ENCODE results near the gene SLFN14.
"Not testable (repeated sequence)": the region's sequence is repeated elsewhere in the genome, so short reads cannot be mapped to it uniquely, and the experiment has no call there.

SLFN14 gene

DNA sequence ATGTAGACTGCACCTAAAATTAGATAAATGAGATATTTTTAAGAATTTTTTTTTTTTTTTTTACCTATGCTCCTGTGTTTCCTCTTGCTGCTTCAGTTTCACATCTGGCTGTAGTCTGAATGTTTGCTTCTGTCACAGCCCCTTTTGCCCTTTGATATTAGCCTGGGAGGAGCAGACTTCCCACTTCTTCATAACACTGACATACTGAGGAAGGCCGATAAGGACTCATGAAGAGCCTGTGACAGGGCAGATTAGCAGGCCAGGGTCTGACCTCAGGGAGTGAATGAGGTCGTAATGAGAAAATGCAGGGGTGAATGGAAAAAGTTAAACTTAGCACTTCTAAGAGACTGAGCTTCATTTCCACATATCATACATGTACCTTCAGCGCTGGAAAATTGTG, at the start of gene SLFN14:
Gene SLFN14, minus strand, starts transcription at position 117 of the 400 bp plus-strand sequence. CDS start 2,757 bp downstream, outside the sequence.
- DNase-seq (ENCODE audit: extremely low read depth in 1 of 2, low read depth in 1 of 2), result no peak

DNA sequence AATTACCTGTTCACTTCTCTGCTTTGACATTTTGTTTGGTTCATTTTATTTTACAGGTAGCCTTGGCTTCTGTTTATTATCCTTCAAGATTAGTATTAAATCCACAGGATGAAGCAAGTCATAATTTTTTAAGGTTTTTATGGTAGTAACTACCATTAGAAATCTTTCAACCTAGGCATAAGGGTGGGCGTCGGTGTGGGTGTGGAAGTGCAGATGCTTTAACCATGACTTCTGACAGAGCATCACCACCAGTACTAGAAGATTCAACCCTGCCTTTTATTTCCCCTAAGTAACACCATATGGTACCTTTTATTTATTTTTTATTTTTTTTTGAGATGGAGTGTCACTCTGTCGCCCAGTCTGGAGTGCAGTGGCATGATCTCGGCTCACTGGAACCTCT, 49.2 kb upstream of the SLFN14 start:
- DNase-seq (ENCODE audit: extremely low read depth in 1 of 2, low read depth in 1 of 2), result no peak

DNA sequence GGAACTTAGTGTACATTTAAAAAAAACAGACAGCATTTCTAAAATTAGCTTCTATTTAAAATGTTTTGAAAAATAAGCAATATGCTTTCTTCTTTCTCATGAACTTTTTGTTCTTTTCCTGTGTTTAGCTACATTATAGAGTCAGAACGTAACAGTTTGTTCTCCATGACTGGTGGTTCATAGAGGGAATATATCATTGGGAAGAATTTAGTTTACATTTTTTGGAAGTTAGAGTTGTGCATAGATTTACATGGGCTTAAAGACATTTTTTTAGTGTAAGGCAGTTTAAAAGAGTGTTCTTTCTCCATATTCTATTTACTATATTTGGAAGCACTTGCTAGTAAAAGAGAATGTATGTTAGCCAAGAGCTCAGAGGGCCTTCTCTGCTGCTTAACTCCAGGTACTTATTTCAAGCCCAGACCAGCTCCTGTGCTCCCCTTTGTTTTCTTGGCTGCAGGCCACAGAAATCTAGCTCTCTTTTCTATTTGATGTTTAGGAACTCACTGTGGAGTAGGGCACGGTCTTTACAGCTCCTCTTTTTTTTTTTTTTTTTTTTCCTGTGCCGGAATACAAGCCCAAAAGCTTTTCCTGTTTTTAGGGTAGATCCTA, 46.7 kb upstream of the SLFN14 start:
- DNase-seq (ENCODE audit: extremely low read depth in 1 of 2, low read depth in 1 of 2), result no peak

DNA sequence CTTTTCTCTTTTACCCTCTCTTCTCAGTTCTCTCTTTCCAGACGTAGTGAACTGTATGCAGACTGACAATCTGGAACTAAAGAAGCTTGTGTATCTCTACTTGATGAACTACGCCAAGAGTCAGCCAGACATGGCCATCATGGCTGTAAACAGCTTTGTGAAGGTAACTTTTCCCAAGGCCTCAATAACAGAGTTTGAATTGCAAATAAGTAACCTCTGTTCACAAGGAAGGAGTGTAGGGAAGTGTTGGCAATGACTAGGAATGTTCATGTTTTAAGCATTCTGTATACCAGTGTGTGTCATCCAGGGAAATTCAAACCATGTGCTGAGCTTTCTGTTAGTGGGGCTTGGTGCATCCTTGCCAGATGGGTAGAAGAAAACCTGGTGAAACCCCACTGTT, 45.1 kb upstream of the SLFN14 start:
- DNase-seq (ENCODE audit: extremely low read depth in 1 of 2, low read depth in 1 of 2), result no peak

DNA sequence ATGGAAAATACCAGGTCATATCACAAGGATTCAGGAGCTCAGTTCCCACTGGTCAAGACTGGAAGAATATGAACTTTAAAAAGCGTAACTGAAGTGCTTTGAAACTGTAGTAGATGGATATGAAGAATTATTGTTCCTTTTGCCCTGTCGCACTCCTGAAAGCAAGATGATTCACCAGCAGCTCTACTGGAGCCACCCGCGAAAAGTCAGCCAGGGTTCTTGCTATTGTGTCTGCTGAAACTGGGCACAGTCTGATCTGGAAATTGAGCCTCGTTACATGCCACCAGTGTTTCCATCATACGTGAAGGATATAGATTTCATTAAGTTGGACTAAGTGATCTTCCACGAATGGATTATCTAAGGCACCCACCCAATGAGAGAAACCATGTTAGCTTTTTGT, 43.1 kb upstream of the SLFN14 start:
- no peak for DNase-seq (ENCODE audit: extremely low read depth in 1 of 2, low read depth in 1 of 2)

DNA sequence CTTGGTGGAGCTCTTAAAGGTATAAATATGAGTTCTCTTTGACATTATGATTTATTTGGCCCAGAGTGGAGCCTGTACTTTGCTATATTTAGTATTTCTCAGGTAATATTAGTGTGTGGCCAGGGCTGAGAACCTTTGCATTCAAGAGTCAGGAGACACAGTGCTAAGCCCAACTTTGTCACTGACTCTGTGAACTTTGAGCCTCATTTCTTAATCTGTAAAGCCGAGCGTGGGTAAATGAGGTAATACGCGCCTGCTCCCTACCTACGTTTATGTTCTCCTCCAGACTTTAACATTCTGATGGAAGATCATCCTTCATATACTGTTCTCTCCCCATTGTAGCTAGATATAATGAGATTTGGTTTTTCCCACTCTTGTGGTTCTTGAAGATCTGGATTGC, 37.0 kb upstream of the SLFN14 start:
- DNase-seq (ENCODE audit: extremely low read depth in 1 of 2, low read depth in 1 of 2), result no peak

DNA sequence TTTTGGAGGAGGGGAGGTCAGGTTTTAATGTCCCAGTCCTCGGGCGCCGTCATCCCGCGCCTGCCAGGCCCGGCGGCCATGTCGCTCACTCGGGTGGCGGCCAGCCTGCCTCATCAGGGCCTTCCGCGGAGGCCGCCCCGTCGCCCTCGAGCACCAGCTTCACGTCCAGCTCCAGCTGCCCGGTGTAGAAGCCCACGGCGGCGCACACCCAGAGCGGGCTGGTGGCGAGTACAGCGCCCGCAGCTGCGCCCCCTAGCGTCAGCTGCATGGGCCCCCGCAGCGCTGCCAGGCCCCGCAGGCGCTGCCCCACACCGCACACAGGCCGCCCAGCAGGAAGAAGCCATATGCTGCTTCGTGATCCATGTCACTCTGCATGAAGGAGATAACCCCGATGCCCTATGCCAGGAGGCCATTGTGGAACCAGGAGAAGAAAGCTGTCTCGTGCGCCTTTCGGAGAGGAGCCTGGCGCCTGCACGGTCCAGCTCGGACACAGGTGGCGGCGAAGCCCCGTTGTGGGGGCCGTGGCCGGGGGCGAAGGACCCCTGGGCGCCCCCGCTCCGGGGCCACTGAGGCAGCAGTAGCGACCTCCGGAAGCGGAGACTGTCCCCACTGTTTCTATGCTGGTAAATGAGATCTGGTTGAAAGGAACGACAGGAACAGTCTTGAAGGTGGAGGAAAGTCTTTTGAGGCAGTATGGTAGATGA, 36.1 kb upstream of the SLFN14 start:
- no peak for DNase-seq (ENCODE audit: extremely low read depth in 1 of 2, low read depth in 1 of 2)

DNA sequence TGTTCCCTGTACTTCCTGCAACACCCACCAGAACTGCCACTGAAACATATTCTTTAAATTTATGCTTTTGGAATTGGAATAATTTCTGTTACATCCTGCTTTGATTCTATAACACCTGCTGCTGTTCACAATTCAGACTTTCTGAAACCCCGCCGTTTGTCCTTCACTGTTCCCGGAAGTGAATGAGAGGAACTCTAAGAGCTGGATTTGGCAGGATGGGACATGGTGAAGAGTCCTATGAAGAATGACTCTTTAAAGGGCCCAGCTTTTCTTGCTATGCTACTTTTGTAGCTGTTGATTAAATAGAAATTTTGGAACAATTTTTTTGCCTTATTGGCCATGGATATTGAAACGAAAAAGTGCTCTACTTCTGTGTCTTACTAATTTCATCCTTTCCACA, 35.5 kb upstream of the SLFN14 start:
- no peak for DNase-seq (ENCODE audit: extremely low read depth in 1 of 2, low read depth in 1 of 2)

DNA sequence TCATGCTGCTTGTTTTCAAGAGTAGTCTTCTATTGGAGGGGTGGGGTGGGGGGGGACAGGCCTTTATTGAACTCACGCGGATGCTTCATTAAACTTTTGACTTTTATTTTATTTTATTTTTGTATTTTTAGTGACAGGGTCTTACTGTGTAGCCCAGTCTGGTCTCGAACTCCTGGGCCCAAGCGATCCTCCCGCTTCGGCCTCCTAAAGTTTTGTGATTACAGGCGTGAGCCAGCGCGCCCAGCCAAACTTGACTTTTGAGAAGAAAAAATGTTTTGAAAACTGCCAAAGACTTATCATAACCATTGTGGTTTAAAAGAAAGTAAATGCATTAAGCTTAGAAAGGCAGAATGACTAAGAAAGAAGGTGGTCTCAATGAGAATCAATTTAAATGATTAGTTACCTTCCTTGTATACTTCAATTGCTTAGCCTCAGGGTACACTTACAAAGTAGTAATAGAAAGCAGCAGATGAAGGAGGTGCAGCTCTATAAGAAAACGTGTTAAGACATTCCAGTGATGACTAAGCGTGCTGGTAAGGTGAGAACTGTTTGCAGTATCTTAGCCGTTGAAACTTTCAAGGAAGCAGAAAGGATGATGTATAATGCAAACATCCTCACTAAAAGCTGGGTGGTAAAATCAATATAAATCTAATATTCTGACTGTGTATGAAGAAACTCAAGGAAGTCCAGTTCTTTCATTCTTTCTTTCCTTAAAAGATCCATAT, 27.7 kb upstream of the SLFN14 start:
- DNase-seq (ENCODE audit: extremely low read depth in 1 of 2, low read depth in 1 of 2), result no peak

DNA sequence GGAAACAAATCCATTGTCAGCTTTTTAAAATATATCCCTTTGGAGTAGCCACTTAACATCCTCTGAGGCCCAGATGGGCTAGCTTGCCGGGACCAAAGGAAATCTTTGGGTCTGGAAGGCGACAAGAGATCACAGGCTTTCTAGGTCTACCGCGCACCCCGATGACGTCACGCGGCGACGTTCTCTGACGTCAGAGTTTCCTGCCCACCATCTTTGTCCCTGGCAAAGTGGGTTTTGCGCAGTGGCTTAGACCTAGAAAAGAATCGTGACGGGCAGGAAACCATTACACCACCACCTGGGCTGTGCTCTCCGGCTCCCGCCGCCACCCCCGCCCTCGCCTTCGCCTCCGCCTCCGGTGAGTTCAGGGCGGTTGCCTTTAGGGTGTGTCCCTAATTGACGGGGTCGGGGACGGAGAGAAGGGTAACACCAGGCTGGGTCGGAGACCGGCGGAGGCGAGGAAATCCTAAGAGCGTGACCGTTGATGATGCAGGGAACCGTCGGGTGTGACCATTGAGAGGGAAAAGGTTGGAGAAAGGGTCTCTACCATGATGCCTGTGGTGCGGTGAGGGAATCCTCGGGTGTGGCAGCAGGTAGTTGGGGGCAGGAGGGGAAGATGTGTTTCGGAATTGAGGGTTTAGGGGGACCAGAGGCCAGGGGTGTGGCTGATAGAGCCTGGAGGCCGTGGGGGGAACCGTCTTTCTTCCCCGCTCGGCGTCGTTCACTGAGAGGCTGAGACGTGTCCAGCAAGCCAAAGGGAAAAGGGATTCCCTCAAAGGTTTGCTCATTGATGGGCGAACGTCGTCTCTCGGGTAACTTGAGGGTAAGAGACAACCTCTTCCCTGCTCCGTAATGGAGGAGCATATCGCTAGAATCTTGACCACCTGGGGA, 26.7 kb upstream of the SLFN14 start, which contains the start of gene AP2B1:
Gene AP2B1, plus strand, starts transcription at position 249 of the 888 bp plus-strand sequence. CDS start 6,709 bp downstream, outside the sequence.
- peak; percentile 90 to 93 for DNase-seq (ENCODE audit: extremely low read depth in 1 of 2, low read depth in 1 of 2)

DNA sequence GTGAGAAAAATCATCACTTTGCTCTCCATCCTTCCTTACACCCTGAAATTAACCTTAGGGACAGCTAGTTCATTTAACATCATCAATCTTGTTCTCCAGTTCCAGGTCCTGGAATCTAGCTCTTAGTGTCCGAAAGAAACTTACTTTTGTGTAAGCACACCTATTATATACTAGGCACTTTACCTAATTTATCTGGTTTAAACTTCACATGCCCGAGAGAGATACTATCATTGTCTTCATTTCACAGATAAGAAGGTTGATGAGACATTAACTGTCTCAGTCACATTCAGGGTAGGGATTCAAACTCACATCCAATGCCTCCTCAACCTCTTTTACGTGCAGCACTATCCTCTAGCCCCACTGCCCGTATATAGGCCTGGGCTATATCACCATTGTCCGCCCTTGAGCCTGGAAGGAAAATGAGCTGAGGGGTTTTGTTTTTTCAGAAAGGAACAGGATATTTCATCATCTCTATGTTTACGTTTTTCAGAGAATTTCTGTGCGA, 26.0 kb upstream of the SLFN14 start:
- DNase-seq (ENCODE audit: extremely low read depth in 1 of 2, low read depth in 1 of 2), result no peak

DNA sequence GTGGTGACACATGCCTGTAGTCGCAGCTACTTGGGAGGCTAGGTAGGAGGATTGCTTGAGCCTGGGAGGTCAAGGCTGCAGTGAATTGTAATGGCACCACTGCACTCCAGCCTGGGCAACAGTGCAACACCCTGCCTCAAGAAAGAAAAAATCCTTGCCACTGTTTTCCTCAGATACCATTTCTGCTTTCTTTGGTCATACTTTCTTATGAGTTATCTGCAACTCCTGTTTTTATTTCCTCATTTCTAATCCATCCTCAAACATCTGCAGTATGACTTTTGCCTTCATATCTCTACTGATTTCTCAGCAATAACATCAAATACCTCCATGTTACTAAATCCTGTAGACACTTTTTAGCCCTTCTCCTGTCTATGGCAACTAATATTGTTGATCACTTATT, 23.4 kb upstream of the SLFN14 start:
- no peak for DNase-seq (ENCODE audit: extremely low read depth in 1 of 2, low read depth in 1 of 2)

DNA sequence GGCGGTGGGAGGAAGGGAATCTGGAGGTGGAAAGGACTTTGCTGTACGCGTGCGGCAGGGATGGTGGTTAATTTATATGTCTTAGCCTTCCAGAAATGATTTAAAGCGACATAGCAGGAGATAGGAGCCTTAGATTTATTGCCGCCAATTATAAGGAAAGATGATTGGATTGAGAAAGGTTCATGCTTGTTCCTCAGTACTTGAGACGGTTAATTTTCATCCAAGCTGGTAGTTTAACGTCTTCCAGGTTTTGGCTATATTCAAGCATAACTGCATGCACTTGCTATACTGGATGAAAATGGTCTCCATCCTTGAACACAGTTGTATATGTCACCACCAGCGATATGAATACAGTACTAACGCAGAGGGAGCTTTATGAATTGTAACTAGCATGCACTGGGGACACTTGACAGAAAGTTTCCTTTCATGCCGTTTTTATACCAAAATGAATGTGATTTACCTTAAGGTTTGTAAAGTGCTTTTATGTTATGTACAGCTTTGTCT, 18.4 kb upstream of the SLFN14 start:
- DNase-seq (ENCODE audit: extremely low read depth in 1 of 2, low read depth in 1 of 2), result no peak

DNA sequence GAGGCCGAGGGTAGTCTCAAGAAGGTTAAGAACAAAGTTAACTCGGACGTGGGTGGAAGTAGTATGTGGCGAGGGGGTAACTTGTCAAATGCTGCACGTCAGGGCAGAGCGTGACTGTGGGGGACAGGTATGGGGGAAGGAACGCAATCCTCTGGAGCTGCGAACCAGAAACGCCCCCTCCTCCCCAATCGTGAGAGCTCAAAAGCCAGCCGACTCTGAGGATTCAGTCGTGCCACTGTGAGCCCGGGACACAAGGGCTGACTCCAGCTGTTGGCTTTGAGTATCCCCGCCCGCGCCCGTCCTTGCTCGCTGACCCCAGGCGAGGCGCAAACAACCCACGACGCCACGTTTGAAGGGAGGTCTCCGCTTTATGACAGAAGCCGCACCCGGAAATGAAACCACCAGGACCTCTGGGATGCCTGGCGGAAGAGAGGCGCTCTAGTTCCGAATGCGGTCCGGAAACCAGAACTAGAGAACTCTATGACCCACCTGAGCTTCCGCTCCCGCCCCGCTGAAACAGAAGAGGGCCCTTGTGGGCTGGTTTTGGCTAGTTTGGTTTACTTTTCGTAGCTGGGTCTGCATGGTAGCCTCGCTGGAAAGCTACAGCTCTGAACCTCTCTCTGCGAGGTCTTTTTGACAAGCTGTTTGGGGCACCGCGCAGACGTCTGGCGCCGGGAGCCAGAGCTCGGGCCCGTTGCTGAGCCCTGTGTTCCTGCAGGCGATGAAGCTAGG, 17.7 kb upstream of the SLFN14 start, which contains the start of gene PEX12:
Gene PEX12, minus strand, starts transcription at position 375 of the 732 bp plus-strand sequence. CDS start 550 bp downstream, outside the sequence.
- peak; percentile 71 to 87 for DNase-seq (ENCODE audit: extremely low read depth in 1 of 2, low read depth in 1 of 2)

DNA sequence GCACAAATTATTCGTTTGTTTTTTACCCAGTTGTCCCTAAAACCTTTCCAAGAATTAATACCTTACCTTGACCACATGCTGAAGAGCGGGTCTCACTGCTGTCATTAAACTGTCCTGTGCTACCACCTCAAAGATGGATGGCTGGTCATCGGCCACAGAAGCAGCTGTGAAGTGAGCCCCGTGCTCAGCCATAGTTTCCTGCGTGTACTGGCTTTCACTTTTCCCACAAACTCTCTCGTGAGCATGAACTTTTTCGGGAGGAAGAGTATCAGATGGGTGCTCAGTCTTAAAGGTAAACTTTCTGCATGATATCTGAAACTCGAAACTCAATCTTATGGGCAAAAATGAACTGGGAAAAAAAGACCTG, 17.2 kb upstream of the SLFN14 start:
- no peak for DNase-seq (ENCODE audit: extremely low read depth in 1 of 2, low read depth in 1 of 2)

DNA sequence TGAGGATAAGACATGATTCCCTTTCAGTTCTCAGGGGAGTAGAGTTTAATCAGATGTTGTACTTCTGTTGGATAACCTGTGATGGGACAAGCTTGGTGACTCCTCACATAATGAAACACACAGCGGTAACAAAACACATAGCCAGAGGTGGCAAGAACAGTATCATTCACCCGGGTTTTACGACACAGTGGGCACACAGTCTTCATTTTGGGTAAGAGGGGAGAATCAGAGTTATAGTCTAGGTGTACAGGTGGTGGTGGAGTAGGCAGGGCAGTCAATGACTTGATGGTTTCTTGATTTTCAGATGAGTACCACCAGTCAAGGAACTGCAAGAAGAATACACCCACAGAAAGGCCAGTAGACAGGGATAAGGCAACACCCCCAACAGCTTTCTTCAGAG, 15.1 kb upstream of the SLFN14 start:
- DNase-seq (ENCODE audit: extremely low read depth in 1 of 2, low read depth in 1 of 2), result no peak

DNA sequence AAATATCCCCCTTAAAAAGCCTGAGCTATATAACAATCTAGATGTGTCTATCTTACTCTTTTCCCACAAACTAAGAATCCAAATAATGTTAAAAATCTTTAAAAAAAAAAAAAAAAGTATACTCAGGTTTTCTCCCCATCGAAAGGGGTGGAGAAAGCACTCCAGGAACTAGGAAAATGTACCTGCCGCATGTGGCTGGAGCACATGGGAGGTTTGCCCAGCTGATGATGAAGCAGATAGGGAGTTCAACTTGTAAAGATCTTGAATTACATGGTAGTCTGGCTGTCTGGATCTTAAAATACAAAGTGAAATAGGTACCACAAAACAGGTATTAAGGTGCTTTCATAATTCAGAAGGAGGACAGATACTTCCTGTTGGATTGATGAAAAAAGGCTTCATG, 8.8 kb upstream of the SLFN14 start:
- DNase-seq (ENCODE audit: extremely low read depth in 1 of 2, low read depth in 1 of 2), result no peak

DNA sequence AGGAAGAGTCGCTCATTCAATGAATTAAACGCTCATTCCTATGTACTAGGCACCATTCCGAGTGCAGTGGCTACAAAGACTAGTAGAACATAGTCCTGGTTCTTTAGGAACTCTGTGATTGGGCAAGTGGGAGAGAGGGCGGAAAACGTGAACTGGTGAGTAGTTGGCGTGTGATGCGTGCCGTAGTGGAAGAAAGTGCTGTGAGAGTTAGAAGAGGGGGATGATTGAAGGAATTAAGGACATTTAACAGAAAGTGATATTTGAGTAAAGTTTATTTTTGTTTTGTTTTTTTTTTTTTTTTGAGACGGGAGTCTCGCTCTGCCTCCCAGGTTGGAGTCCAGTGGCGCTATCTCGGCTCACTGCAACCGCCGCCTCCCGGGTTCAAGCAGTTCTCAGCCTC, 7.9 kb upstream of the SLFN14 start:
- DNase-seq (ENCODE audit: extremely low read depth in 1 of 2, low read depth in 1 of 2), result no peak

DNA sequence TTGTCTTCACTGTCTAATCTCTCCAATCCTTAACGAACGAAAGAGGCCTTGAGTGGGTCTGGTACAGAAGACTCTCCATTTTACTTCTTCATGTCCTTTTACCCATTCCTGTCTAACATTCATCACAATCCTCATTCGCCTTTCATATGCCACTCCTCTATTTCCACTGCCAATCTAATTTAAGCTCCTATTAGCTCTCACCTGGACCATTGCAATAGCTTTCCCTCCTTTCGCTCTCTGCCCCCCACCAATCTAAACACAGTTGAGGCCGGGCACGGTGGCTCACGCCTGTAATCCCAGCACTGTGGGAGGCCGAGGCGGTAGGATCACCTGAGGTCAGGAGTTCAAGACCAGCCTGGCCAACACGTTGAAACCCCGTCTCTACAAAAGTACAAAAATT, 6.3 kb upstream of the SLFN14 start:
- DNase-seq (ENCODE audit: extremely low read depth in 1 of 2, low read depth in 1 of 2), result no peak

DNA sequence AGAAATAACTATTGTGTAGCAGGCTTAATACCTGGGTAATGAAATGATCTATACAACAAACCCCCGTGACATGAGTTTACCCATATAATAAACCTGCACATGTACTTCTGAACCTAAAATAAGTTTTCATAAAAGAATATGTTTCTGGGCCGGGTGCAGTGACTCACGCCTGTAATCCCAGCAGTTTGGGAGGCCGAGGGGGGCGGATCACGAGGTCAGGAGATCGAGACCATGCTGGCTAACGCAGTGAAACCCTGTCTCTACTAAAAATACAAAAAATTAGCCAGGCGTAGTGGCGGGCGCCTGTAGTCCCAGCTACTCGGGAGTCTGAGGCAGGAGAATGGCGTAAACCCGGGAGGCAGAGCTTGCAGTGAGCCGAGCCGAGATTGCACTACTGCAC, 2.6 kb upstream of the SLFN14 start:
- not testable (repeated sequence) for DNase-seq (ENCODE audit: extremely low read depth in 1 of 2, low read depth in 1 of 2)
